NB4 (cell line): ENCODE results near the gene DCC.

Experiments
- MYC ChIP-seq: IDR thresholded peaks from 2 replicates; pipeline ENCODE4 v1.6.1; 2011; ENCODE audit warnings: low read depth, low read length
- POLR2A ChIP-seq: IDR thresholded peaks from 2 replicates; pipeline ENCODE4 v1.6.1; 2011; ENCODE audit warnings: mild to moderate bottlenecking; ENCODE audit not compliant: insufficient read length; ENCODE audit errors: extremely low read depth
- TF ChIP-seq, protein P1 (sequence below): IDR thresholded peaks from one replicate; pipeline ENCODE4 v1.5.1; 2012; ENCODE audit warnings: low read depth, low read length

DNA sequence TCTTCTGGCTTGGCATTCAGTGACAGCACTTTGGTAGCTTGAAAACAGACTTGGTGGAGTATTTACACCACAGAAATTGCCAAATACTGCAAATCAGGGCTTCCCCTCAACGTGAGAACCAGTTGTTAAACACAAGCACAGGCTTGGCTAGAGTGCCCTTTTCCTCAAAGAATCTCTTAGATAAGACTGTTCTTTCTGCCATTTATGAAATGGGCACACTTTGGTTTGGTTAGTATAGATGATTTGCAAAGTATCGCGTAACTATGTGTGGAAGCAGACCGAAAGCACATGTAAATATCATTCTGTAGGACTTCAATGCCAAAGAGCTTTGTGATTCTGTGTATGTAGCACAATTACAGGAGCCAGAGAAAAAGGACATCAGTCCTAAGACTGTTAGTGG is 308.2 kb downstream of the DCC start:
- TF ChIP-seq, protein P1, sequence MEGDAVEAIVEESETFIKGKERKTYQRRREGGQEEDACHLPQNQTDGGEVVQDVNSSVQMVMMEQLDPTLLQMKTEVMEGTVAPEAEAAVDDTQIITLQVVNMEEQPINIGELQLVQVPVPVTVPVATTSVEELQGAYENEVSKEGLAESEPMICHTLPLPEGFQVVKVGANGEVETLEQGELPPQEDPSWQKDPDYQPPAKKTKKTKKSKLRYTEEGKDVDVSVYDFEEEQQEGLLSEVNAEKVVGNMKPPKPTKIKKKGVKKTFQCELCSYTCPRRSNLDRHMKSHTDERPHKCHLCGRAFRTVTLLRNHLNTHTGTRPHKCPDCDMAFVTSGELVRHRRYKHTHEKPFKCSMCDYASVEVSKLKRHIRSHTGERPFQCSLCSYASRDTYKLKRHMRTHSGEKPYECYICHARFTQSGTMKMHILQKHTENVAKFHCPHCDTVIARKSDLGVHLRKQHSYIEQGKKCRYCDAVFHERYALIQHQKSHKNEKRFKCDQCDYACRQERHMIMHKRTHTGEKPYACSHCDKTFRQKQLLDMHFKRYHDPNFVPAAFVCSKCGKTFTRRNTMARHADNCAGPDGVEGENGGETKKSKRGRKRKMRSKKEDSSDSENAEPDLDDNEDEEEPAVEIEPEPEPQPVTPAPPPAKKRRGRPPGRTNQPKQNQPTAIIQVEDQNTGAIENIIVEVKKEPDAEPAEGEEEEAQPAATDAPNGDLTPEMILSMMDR: no peak
- TF ChIP-seq MYC (no peak), POLR2A (no peak)
